Fibroblast of pulmonary artery (primary cell): Measurements from ENCODE around the gene PRR20C.
"Not testable (repeated sequence)": the region's sequence is repeated elsewhere in the genome, so short reads cannot be mapped to it uniquely, and the experiment has no call there.

Experiments
- DNase-seq: peaks from one replicate; pipeline ENCODE4 v3.0.0-alpha.2; 2010; ENCODE audit warnings: low read depth
- H3K4me3 ChIP-seq: replicated peaks from 2 replicates; pipeline ENCODE4 v1.5.1; 2011; ENCODE audit warnings: low read depth, mild to moderate bottlenecking, control low read depth, low read length, moderate library complexity
- TF ChIP-seq, protein P1 (sequence below): IDR thresholded peaks from 2 replicates; pipeline ENCODE4 v1.5.1; 2011; ENCODE audit warnings: mild to moderate bottlenecking, control low read depth, low read length, inconsistent platforms; ENCODE audit errors: missing control alignments

The PRR20C gene

DNA sequence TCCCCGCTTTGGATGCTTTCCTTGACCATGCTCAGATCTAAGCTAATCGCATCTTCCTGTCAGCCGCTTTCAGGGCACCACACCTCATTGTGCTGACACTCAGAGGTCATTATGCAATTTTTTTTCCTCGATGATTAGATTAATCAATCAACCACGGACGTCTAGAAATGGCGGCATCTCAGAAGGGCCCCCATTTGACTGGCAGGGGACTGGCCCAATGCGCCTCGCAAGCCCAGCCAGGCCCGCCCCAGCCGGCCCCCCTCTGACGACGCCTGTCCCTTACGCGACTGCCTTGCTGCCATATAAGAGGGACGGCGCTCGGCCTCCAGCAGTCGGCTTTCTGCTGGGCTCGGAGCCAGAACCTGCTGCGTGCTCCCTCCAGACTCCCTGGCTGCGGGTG is 6.5 kb downstream of the PRR20C start, which contains the start of gene PRR20D:
Gene PRR20D (plus strand): TSS at position 301 of the 400 bp plus-strand sequence. CDS start 387 bp downstream, outside the sequence.
- H3K4me3 ChIP-seq, DNase-seq: not testable (repeated sequence)

DNA sequence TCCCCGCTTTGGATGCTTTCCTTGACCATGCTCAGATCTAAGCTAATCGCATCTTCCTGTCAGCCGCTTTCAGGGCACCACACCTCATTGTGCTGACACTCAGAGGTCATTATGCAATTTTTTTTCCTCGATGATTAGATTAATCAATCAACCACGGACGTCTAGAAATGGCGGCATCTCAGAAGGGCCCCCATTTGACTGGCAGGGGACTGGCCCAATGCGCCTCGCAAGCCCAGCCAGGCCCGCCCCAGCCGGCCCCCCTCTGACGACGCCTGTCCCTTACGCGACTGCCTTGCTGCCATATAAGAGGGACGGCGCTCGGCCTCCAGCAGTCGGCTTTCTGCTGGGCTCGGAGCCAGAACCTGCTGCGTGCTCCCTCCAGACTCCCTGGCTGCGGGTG is 13.0 kb downstream of the PRR20C start, which contains the start of gene PRR20E:
Gene PRR20E (plus strand): TSS at position 301 of the 400 bp plus-strand sequence. CDS start 387 bp downstream, outside the sequence.
- DNase-seq, H3K4me3 ChIP-seq: not testable (repeated sequence)

DNA sequence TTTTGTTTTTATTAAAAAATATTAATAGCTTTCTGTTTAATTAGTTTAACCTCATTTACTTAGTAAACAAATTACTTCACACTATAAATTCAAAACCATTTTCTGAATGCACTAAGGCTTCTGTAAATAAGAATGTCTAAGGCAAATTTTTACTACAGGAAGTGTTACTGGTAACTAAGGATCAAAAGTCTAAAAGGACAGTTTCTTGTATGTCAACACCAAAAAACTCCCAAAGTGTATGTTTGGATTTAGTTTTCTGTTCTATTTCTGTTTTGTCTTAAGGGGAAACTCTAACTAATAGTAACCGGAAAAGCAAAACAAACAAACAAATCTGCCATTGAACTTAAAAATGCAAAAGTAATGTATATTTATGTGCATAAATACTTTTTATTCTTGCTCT is 37.8 kb downstream of the PRR20C start:
- no peak overlapping the region for H3K4me3 ChIP-seq
- no peak for DNase-seq
- TF ChIP-seq, protein P1, sequence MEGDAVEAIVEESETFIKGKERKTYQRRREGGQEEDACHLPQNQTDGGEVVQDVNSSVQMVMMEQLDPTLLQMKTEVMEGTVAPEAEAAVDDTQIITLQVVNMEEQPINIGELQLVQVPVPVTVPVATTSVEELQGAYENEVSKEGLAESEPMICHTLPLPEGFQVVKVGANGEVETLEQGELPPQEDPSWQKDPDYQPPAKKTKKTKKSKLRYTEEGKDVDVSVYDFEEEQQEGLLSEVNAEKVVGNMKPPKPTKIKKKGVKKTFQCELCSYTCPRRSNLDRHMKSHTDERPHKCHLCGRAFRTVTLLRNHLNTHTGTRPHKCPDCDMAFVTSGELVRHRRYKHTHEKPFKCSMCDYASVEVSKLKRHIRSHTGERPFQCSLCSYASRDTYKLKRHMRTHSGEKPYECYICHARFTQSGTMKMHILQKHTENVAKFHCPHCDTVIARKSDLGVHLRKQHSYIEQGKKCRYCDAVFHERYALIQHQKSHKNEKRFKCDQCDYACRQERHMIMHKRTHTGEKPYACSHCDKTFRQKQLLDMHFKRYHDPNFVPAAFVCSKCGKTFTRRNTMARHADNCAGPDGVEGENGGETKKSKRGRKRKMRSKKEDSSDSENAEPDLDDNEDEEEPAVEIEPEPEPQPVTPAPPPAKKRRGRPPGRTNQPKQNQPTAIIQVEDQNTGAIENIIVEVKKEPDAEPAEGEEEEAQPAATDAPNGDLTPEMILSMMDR = no peak
